Esophagus squamous epithelium (tissue), 4 donors: Measurements from ENCODE around the gene LRP4.

Experiments
- CTCF ChIP-seq, 6 experiments: fragments of 450-650 bp in 4 of 6; fragments of 200-600 bp in 2 of 6; sonication (generic) in 2 of 6; IDR thresholded peaks; one replicate each; pipeline ENCODE4 v1.5.1; 2016 to 2019; ENCODE audit warnings: antibody characterized with exemption in 6 of 6, mild to moderate bottlenecking in 4 of 6, moderate library complexity in 4 of 6
- POLR2A ChIP-seq, 4 donors: fragments of 450-650 bp; IDR thresholded peaks; one replicate each; pipeline ENCODE4 v1.6.1; 2017; ENCODE audit warnings: antibody characterized with exemption in 4 of 4, mild to moderate bottlenecking in 4 of 4, moderate library complexity in 3 of 4

GRCh38 chr11:46838501-46838900 is 79.8 kb downstream of the LRP4 start:
- TF ChIP-seq POLR2A (IDR thresholded peaks at IDR 0.05) (no peak), CTCF (IDR thresholded peaks at IDR 0.05) (no peak)
